Thyroid gland (tissue), 4 donors: ENCODE data around the gene CCDC88C.

ENCODE experiments used
- POLR2A ChIP-seq, 2 donors: fragments of 450-650 bp; IDR thresholded peaks; one replicate each; pipeline ENCODE4 v1.6.1; 2017; ENCODE audit warnings: antibody characterized with exemption in 2 of 2, mild to moderate bottlenecking in 2 of 2, moderate library complexity in 1 of 2
- TF ChIP-seq, protein P1 (sequence below), 6 experiments: fragments of 200-600 bp in 3 of 6; fragments of 450-650 bp in 3 of 6; sonication (generic) in 3 of 6; IDR thresholded peaks; one replicate each; pipeline ENCODE4 v1.5.1; 2016 to 2019; ENCODE audit warnings: antibody characterized with exemption in 6 of 6, mild to moderate bottlenecking in 2 of 6, inconsistent platforms in 1 of 6, moderate library complexity in 1 of 6

DNA sequence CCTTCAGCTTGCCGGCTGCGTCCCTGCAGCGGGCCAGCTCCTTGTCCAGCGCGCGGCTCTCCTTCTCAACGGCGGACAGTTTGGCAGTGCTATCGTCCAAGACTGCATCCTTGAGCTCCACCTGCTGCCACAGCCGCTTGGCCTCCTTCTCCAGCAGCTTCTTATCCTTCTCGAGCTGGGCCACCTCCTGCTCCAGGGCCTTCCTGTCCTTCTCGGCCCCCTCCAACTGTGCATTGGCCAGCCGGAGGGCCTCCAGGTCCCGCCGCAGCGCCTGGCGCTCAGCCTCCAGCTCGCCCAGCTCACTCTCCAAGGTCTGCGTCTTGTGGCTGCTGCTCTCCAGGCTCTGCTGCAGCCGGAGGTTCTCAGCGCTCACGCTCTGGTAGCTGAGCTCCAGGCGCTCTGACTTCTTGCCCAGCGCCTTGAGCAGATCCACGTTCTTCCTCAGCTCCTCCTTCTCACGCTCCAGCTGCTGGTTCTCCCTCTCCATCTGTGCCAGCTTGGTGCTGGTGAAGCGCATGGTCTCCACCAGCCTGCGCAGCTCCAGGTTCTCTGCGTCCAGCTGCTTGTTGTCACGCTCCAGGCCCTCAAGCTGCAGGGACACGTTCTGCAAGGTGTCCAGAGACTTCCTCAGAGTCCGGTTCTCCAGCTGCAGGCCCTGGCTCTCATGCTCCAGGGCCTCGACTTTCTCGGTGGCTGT, 104.3 kb downstream of the CCDC88C start:
- TF ChIP-seq, protein P1, sequence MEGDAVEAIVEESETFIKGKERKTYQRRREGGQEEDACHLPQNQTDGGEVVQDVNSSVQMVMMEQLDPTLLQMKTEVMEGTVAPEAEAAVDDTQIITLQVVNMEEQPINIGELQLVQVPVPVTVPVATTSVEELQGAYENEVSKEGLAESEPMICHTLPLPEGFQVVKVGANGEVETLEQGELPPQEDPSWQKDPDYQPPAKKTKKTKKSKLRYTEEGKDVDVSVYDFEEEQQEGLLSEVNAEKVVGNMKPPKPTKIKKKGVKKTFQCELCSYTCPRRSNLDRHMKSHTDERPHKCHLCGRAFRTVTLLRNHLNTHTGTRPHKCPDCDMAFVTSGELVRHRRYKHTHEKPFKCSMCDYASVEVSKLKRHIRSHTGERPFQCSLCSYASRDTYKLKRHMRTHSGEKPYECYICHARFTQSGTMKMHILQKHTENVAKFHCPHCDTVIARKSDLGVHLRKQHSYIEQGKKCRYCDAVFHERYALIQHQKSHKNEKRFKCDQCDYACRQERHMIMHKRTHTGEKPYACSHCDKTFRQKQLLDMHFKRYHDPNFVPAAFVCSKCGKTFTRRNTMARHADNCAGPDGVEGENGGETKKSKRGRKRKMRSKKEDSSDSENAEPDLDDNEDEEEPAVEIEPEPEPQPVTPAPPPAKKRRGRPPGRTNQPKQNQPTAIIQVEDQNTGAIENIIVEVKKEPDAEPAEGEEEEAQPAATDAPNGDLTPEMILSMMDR (IDR thresholded peaks at IDR 0.05) = no peak
- no peak for TF ChIP-seq POLR2A (IDR thresholded peaks at IDR 0.05)
